ENCODE results near the gene MCTP1. TPM values are rescaled to one million over a fixed set of nuclear protein-coding genes. Genes with fewer than 3 reads are reported as not detected.

Gene MCTP1
- total and polyA plus RNA-seq, 2 of the 13 experiments (the other 11 are each of a cell fraction or from before 2014, with no cell fraction given) = 0.15 to 0.48 TPM

GRCh38 chr5:95087816-95088317 is 197.0 kb downstream of the MCTP1 start:
- POLR2A ChIA-PET = no interaction called here
- no peaks in the 10 kb centered on the region for H3K27me3 ChIP-seq (ENCODE audit: control insufficient read depth in 1 of 2, insufficient read depth in 2 of 2, low read length in 2 of 2)
- no peak for TF ChIP-seq KLF12 (CRISPR knock-in tag; IDR thresholded peaks at IDR 0.05; ENCODE audit: borderline replicate concordance)
- no peak for TF ChIP-seq NFATC3 (CRISPR knock-in tag; IDR thresholded peaks at IDR 0.05)
- TF ChIP-seq ELF1 (CRISPR knock-in tag; IDR thresholded peaks at IDR 0.05) = no peak
- no peak for TF ChIP-seq NFYB (CRISPR knock-in tag; IDR thresholded peaks at IDR 0.05)
- no peak for TF ChIP-seq FUBP1 (CRISPR knock-in tag; IDR thresholded peaks at IDR 0.05; ENCODE audit: borderline replicate concordance)
- TF ChIP-seq, protein P1, sequence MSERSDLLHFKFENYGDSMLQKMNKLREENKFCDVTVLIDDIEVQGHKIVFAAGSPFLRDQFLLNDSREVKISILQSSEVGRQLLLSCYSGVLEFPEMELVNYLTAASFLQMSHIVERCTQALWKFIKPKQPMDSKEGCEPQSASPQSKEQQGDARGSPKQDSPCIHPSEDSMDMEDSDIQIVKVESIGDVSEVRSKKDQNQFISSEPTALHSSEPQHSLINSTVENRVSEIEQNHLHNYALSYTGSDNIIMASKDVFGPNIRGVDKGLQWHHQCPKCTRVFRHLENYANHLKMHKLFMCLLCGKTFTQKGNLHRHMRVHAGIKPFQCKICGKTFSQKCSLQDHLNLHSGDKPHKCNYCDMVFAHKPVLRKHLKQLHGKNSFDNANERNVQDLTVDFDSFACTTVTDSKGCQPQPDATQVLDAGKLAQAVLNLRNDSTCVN (CRISPR knock-in tag; IDR thresholded peaks at IDR 0.05; ENCODE audit: borderline replicate concordance) = no peak
- TF ChIP-seq, protein P2, sequence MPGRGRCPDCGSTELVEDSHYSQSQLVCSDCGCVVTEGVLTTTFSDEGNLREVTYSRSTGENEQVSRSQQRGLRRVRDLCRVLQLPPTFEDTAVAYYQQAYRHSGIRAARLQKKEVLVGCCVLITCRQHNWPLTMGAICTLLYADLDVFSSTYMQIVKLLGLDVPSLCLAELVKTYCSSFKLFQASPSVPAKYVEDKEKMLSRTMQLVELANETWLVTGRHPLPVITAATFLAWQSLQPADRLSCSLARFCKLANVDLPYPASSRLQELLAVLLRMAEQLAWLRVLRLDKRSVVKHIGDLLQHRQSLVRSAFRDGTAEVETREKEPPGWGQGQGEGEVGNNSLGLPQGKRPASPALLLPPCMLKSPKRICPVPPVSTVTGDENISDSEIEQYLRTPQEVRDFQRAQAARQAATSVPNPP (CRISPR knock-in tag; IDR thresholded peaks at IDR 0.05) = no peak
- no peak for TF ChIP-seq SOX5 (CRISPR knock-in tag; IDR thresholded peaks at IDR 0.05; ENCODE audit: borderline replicate concordance)
- TF ChIP-seq U2AF1 (optimal IDR thresholded peaks at IDR 0.05; ENCODE audit: low read depth, low read length) = no peak
- TF ChIP-seq BRD4 (CRISPR knock-in tag; IDR thresholded peaks at IDR 0.05) = no peak
- TF ChIP-seq LRRFIP1 (CRISPR knock-in tag; conservative IDR thresholded peaks at IDR 0.05) = no peak
- no peak for TF ChIP-seq ZNF839 (CRISPR knock-in tag; IDR thresholded peaks at IDR 0.05; ENCODE audit: borderline replicate concordance)
- TF ChIP-seq ARHGAP35 (CRISPR knock-in tag; IDR thresholded peaks at IDR 0.05; ENCODE audit: borderline replicate concordance) = no peak
- TF ChIP-seq SAFB2 (CRISPR knock-in tag; IDR thresholded peaks at IDR 0.05; ENCODE audit: borderline replicate concordance, low read depth) = no peak
- no peak for TF ChIP-seq MTF2 (CRISPR knock-in tag; IDR thresholded peaks at IDR 0.05; ENCODE audit: borderline replicate concordance)
- no peak overlapping the region for H3K9ac ChIP-seq (ENCODE audit: insufficient read depth, low read depth, low read length)
- in situ Hi-C loops (cut with HindIII; ENCODE audit: extremely low pct_ligation_motif_present, low pct_unique_long_range_greater_than_20kb) = no loop called here
- BruUV-seq (replicated peaks) = no TSS peak
- ATAC-seq (no peak), DNase-seq (ENCODE audit: low spot score) (no peak), FAIRE-seq (no peak)
- H3K4me1 ChIP-seq (ENCODE audit: insufficient read depth, low read length) = no peaks in the 10 kb centered on the region
- intact Hi-C loops (cut with micrococcal nuclease; ENCODE audit: unreplicated experiment) = no loop called here
- H3K4me2 ChIP-seq (ENCODE audit: low read depth, low read length) = no peak overlapping the region
- 36% methylated on average over 7 of the region's 7 CpGs for WGBS (ENCODE audit: low lambda C conversion rate)
- no peak overlapping the region for H3K4me3 ChIP-seq (replicated peaks in 1 of 3; ENCODE audit: insufficient read depth in 1 of 3, low read depth in 2 of 3, low read length in 3 of 3)
- CTCF ChIA-PET (ENCODE audit: low intra/inter-chr PET ratio, low total read pairs) = no interaction called here
- no peaks in the 10 kb centered on the region for H3K36me3 ChIP-seq (replicated peaks in 1 of 2; ENCODE audit: control insufficient read depth in 1 of 2, insufficient read depth in 2 of 2, low read length in 2 of 2)
- no peaks in the 10 kb centered on the region for H3K9me3 ChIP-seq (ENCODE audit: low read length)
- H4K20me1 ChIP-seq (ENCODE audit: insufficient read depth, low read length) = no peaks in the 10 kb centered on the region
- H2AFZ ChIP-seq (ENCODE audit: low read length) = no peak overlapping the region
- no peaks in the 10 kb centered on the region for H3K79me2 ChIP-seq (ENCODE audit: insufficient read depth, low read length)
- no peak overlapping the region for H3K27ac ChIP-seq (ENCODE audit: extremely low read length, insufficient read depth, low read length)
